Fibroblast of the aortic adventitia (primary cell): Measurements from ENCODE around the gene RCSD1. TPM values are rescaled to one million over a fixed set of nuclear protein-coding genes. Genes with fewer than 3 reads are reported as not detected.

Experiments used
- DNase-seq: peaks from one replicate; pipeline ENCODE4 v3.0.0-alpha.2; 2010; ENCODE audit warnings: low read depth
- H3K4me3 ChIP-seq: 2 replicates; pipeline ENCODE4 v1.5.1; 2011; ENCODE audit warnings: low read depth, mild to moderate bottlenecking, control low read depth, low read length, moderate library complexity
- CTCF ChIP-seq: IDR thresholded peaks from 2 replicates; pipeline ENCODE4 v1.5.1; 2011; ENCODE audit warnings: mild to moderate bottlenecking, low read length, control low read depth, inconsistent platforms; ENCODE audit not compliant: insufficient read depth
- total RNA-seq: library from RNA; depleted of rRNA; stranded (reverse); fragments of >200 nt; gene quantifications from 2 replicates; pipeline ENCODE4 v1.2.3, GENCODE V29; 2012; ENCODE audit warnings: low replicate concordance

The RCSD1 gene
- total RNA-seq, result 0.57 TPM in 1 of 2 replicates, not detected in the other

GRCh38 chr1:167629681-167630567 lies at the start of gene RCSD1:
Gene RCSD1 (plus strand): TSS chr1:167630232. CDS start chr1:167630424, 192 bp downstream.
- H3K4me3 ChIP-seq, result peak within 1 kb of the TSS; percentile 53
- TF ChIP-seq CTCF, result no peak
- no peak for DNase-seq

- no peak overlapping the region for H3K4me3 ChIP-seq
- TF ChIP-seq CTCF, result no peak
- no peak for DNase-seq
These were observed 48.0 kb upstream of the RCSD1 start for GRCh38 chr1:167582064-167582463.

GRCh38 chr1:167582722-167583121 lies 47.3 kb upstream of the RCSD1 start:
- DNase-seq, result no peak
- TF ChIP-seq CTCF, result no peak
- H3K4me3 ChIP-seq, result no peak overlapping the region

GRCh38 chr1:167584581-167584980 lies 45.5 kb upstream of the RCSD1 start:
- no peak for TF ChIP-seq CTCF
- no peak overlapping the region for H3K4me3 ChIP-seq
- no peak for DNase-seq

GRCh38 chr1:167587342-167587741 lies 42.7 kb upstream of the RCSD1 start:
- H3K4me3 ChIP-seq, result no peak overlapping the region
- no peak for DNase-seq
- no peak for TF ChIP-seq CTCF

GRCh38 chr1:167587872-167588271 lies 42.2 kb upstream of the RCSD1 start:
- no peak for DNase-seq
- no peak for TF ChIP-seq CTCF
- no peak overlapping the region for H3K4me3 ChIP-seq
